ENCODE results near the gene SF3B2. TPM values are rescaled to one million over a fixed set of nuclear protein-coding genes. Genes with fewer than 3 reads are reported as not detected.
"Not testable (repeated sequence)": the region's sequence is repeated elsewhere in the genome, so short reads cannot be mapped to it uniquely, and the experiment has no call there.

SF3B2 gene
- total RNA-seq, 1 experiment from 2014 or later, result 89.0 TPM

- Histone ChIP-seq H3K4me2 (ENCODE audit: low read depth, low read length, poor library complexity, severe bottlenecking) (peak overlapping the region; percentile 13), H4K20me1 (ENCODE audit: insufficient read depth, low read depth, low read length) (no peaks in the 10 kb centered on the region), H2AFZ (ENCODE audit: low read length) (no peak overlapping the region), H3K9ac (ENCODE audit: low read length) (no peak overlapping the region), H3K27ac (ENCODE audit: low read length) (no peak overlapping the region), H3K4me3 (ENCODE audit: low read length) (no peak overlapping the region), H3K27me3 (ENCODE audit: low read length) (no peaks in the 10 kb centered on the region), H3K4me1 (ENCODE audit: low read length) (no peaks in the 10 kb centered on the region), H3K79me2 (ENCODE audit: low read length) (no peaks in the 10 kb centered on the region), H3K36me3 (ENCODE audit: insufficient read depth, low read length) (no peaks in the 10 kb centered on the region), H3K9me2 (replicated peaks; ENCODE audit: insufficient read depth, low read length) (no peaks in the 10 kb centered on the region), H3K9me3 (ENCODE audit: low read length) (no peaks in the 10 kb centered on the region)
- peak; percentile 91 for DNase-seq
Observed at GRCh38 chr11:66022401-66023185, 29.6 kb upstream of the SF3B2 start.

DNA sequence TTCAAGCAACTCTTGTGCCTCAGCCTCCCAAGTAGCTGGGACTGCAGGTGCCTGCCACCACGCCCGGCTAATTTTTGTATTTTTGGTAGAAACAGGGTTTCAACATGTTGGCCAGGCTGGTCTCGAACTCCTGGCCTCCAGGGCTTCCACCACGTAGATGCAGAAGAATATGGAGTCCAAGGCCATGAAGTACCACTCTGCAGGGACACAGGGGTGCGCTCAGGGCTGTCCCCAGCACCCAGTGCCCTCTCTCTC is 29.1 kb upstream of the SF3B2 start:
- not testable (repeated sequence) for H3K9me2 ChIP-seq (replicated peaks; ENCODE audit: insufficient read depth, low read length); DNase-seq; H3K4me1 ChIP-seq (ENCODE audit: low read length); H4K20me1 ChIP-seq (ENCODE audit: insufficient read depth, low read depth, low read length); H3K36me3 ChIP-seq (ENCODE audit: insufficient read depth, low read length); H3K79me2 ChIP-seq (ENCODE audit: low read length); H3K9me3 ChIP-seq (ENCODE audit: low read length); H3K4me3 ChIP-seq (ENCODE audit: low read length); H2AFZ ChIP-seq (ENCODE audit: low read length); H3K4me2 ChIP-seq (ENCODE audit: low read depth, low read length, poor library complexity, severe bottlenecking); H3K27me3 ChIP-seq (ENCODE audit: low read length); H3K9ac ChIP-seq (ENCODE audit: low read length); H3K27ac ChIP-seq (ENCODE audit: low read length)

GRCh38 chr11:66026017-66026529 is 26.1 kb upstream of the SF3B2 start, which contains the start of gene CATSPER1:
Gene CATSPER1 (minus strand): TSS chr11:66026479. CDS start chr11:66026379, 100 bp downstream.
- H3K36me3 ChIP-seq (ENCODE audit: insufficient read depth, low read length), result no peaks in the 10 kb centered on the region
- H3K9ac ChIP-seq (ENCODE audit: low read length), result no peak within 1 kb of the TSS
- no peaks in the 10 kb centered on the region for H3K79me2 ChIP-seq (ENCODE audit: low read length)
- H3K4me1 ChIP-seq (ENCODE audit: low read length), result no peaks in the 10 kb centered on the region
- H3K27me3 ChIP-seq (ENCODE audit: low read length), result no peaks in the 10 kb centered on the region
- no peak within 1 kb of the TSS for H3K27ac ChIP-seq (ENCODE audit: low read length)
- no peak within 1 kb of the TSS for H2AFZ ChIP-seq (ENCODE audit: low read length)
- H3K9me3 ChIP-seq (ENCODE audit: low read length), result no peaks in the 10 kb centered on the region
- no peak for DNase-seq
- H3K4me2 ChIP-seq (ENCODE audit: low read depth, low read length, poor library complexity, severe bottlenecking), result no peak within 1 kb of the TSS
- H3K9me2 ChIP-seq (replicated peaks; ENCODE audit: insufficient read depth, low read length), result no peaks in the 10 kb centered on the region
- H3K4me3 ChIP-seq (ENCODE audit: low read length), result no peak within 1 kb of the TSS
- no peaks in the 10 kb centered on the region for H4K20me1 ChIP-seq (ENCODE audit: insufficient read depth, low read depth, low read length)

DNA sequence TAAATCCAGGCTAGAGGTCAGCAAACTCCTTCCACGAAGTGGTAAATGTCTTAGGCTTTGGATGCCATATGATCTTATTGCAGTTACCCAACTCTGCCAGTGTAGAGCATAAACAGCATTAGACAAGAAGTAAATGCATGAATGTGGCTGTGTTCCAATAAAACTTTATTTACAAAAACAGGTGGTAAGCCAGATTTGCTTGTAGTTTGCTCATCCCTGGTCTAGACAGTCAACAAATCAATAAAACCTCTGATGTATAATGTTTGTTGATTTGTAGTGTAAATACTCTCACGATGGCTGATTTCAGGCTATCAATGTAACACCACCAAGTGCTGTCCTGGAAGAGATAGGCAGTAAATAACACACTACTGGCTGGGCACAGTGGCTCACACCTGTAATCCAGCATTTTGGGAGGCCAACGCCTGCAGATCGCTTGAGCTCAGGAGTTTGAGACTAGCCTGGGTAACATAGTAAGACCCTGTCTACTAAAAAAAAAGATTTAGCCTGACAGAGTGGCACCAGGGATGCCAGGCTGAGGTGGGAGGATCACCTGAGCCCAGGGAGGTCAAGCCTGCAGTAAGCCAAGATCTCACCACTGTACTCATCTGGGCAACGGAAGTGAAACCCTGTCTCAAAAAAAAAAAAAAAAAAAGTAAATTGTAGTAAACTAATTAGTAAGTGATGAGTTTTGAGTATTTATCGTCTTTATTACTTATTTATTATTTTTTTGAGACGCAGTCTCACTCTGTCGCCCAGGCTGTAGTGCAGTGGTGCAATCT is 19.0 kb upstream of the SF3B2 start:
- H3K79me2 ChIP-seq (ENCODE audit: low read length), result no peaks in the 10 kb centered on the region
- no peaks in the 10 kb centered on the region for H3K36me3 ChIP-seq (ENCODE audit: insufficient read depth, low read length)
- no peaks in the 10 kb centered on the region for H4K20me1 ChIP-seq (ENCODE audit: insufficient read depth, low read depth, low read length)
- H3K27ac ChIP-seq (ENCODE audit: low read length), result no peak overlapping the region
- H3K9ac ChIP-seq (ENCODE audit: low read length), result no peak overlapping the region
- no peaks in the 10 kb centered on the region for H3K4me1 ChIP-seq (ENCODE audit: low read length)
- no peaks in the 10 kb centered on the region for H3K27me3 ChIP-seq (ENCODE audit: low read length)
- no peak overlapping the region for H3K4me3 ChIP-seq (ENCODE audit: low read length)
- no peaks in the 10 kb centered on the region for H3K9me2 ChIP-seq (replicated peaks; ENCODE audit: insufficient read depth, low read length)
- H3K9me3 ChIP-seq (ENCODE audit: low read length), result no peaks in the 10 kb centered on the region
- no peak overlapping the region for H2AFZ ChIP-seq (ENCODE audit: low read length)
- DNase-seq, result no peak
- no peak overlapping the region for H3K4me2 ChIP-seq (ENCODE audit: low read depth, low read length, poor library complexity, severe bottlenecking)

GRCh38 chr11:66035653-66036333 is 16.4 kb upstream of the SF3B2 start:
- no peaks in the 10 kb centered on the region for H3K27me3 ChIP-seq (ENCODE audit: low read length)
- no peaks in the 10 kb centered on the region for H3K36me3 ChIP-seq (ENCODE audit: insufficient read depth, low read length)
- H3K9ac ChIP-seq (ENCODE audit: low read length), result no peak overlapping the region
- H3K79me2 ChIP-seq (ENCODE audit: low read length), result no peaks in the 10 kb centered on the region
- no peak overlapping the region for H2AFZ ChIP-seq (ENCODE audit: low read length)
- no peak for DNase-seq
- no peak overlapping the region for H3K4me3 ChIP-seq (ENCODE audit: low read length)
- no peaks in the 10 kb centered on the region for H3K9me2 ChIP-seq (replicated peaks; ENCODE audit: insufficient read depth, low read length)
- no peaks in the 10 kb centered on the region for H3K9me3 ChIP-seq (ENCODE audit: low read length)
- no peaks in the 10 kb centered on the region for H3K4me1 ChIP-seq (ENCODE audit: low read length)
- no peaks in the 10 kb centered on the region for H4K20me1 ChIP-seq (ENCODE audit: insufficient read depth, low read depth, low read length)
- H3K27ac ChIP-seq (ENCODE audit: low read length), result no peak overlapping the region
- H3K4me2 ChIP-seq (ENCODE audit: low read depth, low read length, poor library complexity, severe bottlenecking), result no peak overlapping the region

DNA sequence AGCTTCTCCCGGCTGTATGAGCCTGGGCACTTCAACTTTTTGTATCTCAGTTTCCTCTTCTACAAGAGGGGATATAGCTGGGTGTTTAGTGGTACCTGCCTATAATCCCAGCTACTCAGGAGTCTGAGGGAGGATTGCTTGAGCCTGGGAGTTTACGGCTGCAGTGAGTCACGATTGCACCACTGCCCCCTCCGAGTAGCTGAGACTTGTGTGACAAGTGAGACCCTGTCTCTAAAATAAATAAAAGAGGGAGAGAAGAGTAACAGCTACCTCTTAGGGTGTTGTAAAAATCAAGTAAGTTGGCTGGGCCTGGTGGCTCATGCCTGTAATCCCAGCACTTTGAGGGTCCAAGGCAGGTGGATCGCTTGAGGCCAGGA is 15.8 kb upstream of the SF3B2 start:
- no peaks in the 10 kb centered on the region for H3K27me3 ChIP-seq (ENCODE audit: low read length)
- no peak overlapping the region for H3K4me3 ChIP-seq (ENCODE audit: low read length)
- H4K20me1 ChIP-seq (ENCODE audit: insufficient read depth, low read depth, low read length), result no peaks in the 10 kb centered on the region
- no peak overlapping the region for H3K4me2 ChIP-seq (ENCODE audit: low read depth, low read length, poor library complexity, severe bottlenecking)
- H2AFZ ChIP-seq (ENCODE audit: low read length), result no peak overlapping the region
- H3K4me1 ChIP-seq (ENCODE audit: low read length), result no peaks in the 10 kb centered on the region
- H3K79me2 ChIP-seq (ENCODE audit: low read length), result no peaks in the 10 kb centered on the region
- no peak overlapping the region for H3K27ac ChIP-seq (ENCODE audit: low read length)
- no peaks in the 10 kb centered on the region for H3K36me3 ChIP-seq (ENCODE audit: insufficient read depth, low read length)
- H3K9me2 ChIP-seq (replicated peaks; ENCODE audit: insufficient read depth, low read length), result no peaks in the 10 kb centered on the region
- no peaks in the 10 kb centered on the region for H3K9me3 ChIP-seq (ENCODE audit: low read length)
- no peak for DNase-seq
- no peak overlapping the region for H3K9ac ChIP-seq (ENCODE audit: low read length)

GRCh38 chr11:66037327-66037726 is 14.8 kb upstream of the SF3B2 start:
- Histone ChIP-seq H3K4me1 (ENCODE audit: low read length) (no peaks in the 10 kb centered on the region), H3K27ac (ENCODE audit: low read length) (no peak overlapping the region), H2AFZ (ENCODE audit: low read length) (no peak overlapping the region), H3K79me2 (ENCODE audit: low read length) (no peaks in the 10 kb centered on the region), H3K9me3 (ENCODE audit: low read length) (no peaks in the 10 kb centered on the region), H3K4me2 (ENCODE audit: low read depth, low read length, poor library complexity, severe bottlenecking) (no peak overlapping the region), H3K4me3 (ENCODE audit: low read length) (no peak overlapping the region), H3K27me3 (ENCODE audit: low read length) (no peaks in the 10 kb centered on the region), H4K20me1 (ENCODE audit: insufficient read depth, low read depth, low read length) (no peaks in the 10 kb centered on the region), H3K9ac (ENCODE audit: low read length) (no peak overlapping the region), H3K36me3 (ENCODE audit: insufficient read depth, low read length) (no peaks in the 10 kb centered on the region), H3K9me2 (replicated peaks; ENCODE audit: insufficient read depth, low read length) (no peaks in the 10 kb centered on the region)
- DNase-seq, result no peak

DNA sequence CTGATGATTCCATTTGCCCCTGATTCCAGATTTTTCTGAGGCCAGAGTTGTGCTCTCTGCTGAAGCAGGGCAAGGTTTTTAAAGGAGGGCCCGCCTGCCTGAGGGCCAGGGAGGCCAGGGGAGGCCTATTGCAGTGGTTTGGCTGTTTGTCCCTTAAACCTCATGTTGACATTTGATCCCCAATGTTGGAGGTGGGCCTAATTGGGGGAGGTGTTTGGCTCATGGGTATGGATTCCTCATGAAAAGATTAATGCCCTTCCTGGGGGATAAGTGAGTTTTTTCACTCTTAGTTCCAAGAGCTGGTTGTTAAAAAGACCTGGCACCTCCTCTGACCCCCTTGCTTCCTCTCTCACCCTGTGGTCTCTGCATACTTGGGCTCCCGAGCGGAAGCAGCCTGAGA is 12.4 kb upstream of the SF3B2 start:
- Histone ChIP-seq H2AFZ (ENCODE audit: low read length) (no peak overlapping the region), H3K36me3 (ENCODE audit: insufficient read depth, low read length) (no peaks in the 10 kb centered on the region), H3K4me1 (ENCODE audit: low read length) (peaks cover 7% of the 10 kb centered on the region), H3K79me2 (ENCODE audit: low read length) (no peaks in the 10 kb centered on the region), H3K4me2 (ENCODE audit: low read depth, low read length, poor library complexity, severe bottlenecking) (no peak overlapping the region), H3K27ac (ENCODE audit: low read length) (no peak overlapping the region), H3K9me2 (replicated peaks; ENCODE audit: insufficient read depth, low read length) (no peaks in the 10 kb centered on the region), H3K9me3 (ENCODE audit: low read length) (no peaks in the 10 kb centered on the region), H3K9ac (ENCODE audit: low read length) (no peak overlapping the region), H3K4me3 (ENCODE audit: low read length) (no peak overlapping the region), H4K20me1 (ENCODE audit: insufficient read depth, low read depth, low read length) (no peaks in the 10 kb centered on the region), H3K27me3 (ENCODE audit: low read length) (no peaks in the 10 kb centered on the region)
- no peak for DNase-seq

Measured in Karpas-422 (cell line).